Body of pancreas (tissue), 4 donors: ENCODE measurements around the gene GOLGA6A. TPM values are rescaled to one million over a fixed set of nuclear protein-coding genes. Genes with fewer than 3 reads are reported as not detected.

Source experiments
- ATAC-seq: fragments of 150-250 bp; one replicate; pipeline ENCODE4 v1.9.1; 2016
- DNase-seq, 4 donors: peaks; one replicate each; pipeline ENCODE4 v3.0.0-alpha.2; 2019
- H3K27ac ChIP-seq, 4 donors: fragments of 200-600 bp; sonication (generic); 1 replicate in 3 of 4; 2 replicates in 1 of 4; pipeline versions ENCODE4 v1.5.1 to v1.6.1; 2016 to 2019; ENCODE audit warnings: mild to moderate bottlenecking in 1 of 4, mixed read lengths in 1 of 4, moderate library complexity in 1 of 4
- H3K27me3 ChIP-seq, 2 donors: fragments of 200-600 bp; sonication (generic); one replicate each; pipeline ENCODE4 v1.6.0; 2016; ENCODE audit warnings: mild to moderate bottlenecking in 1 of 2
- H3K36me3 ChIP-seq, 2 donors: fragments of 200-600 bp; sonication (generic); replicated peaks in 1 of 2; 2 replicates each; pipeline ENCODE4 v1.5.1; 2016; ENCODE audit warnings: low read depth in 2 of 2; ENCODE audit not compliant: insufficient read depth in 1 of 2
- H3K4me1 ChIP-seq: fragments of 200-600 bp; sonication (generic); one replicate; pipeline ENCODE4 v1.6.0; 2016
- H3K4me3 ChIP-seq, 2 donors: fragments of 200-600 bp; sonication (generic); 1 replicate in 1 of 2; 2 replicates in 1 of 2; pipeline ENCODE4 v1.5.1; 2016 to 2019
- H3K9me3 ChIP-seq, 3 donors: fragments of 200-600 bp; sonication (generic); 1 replicate in 2 of 3; 2 replicates in 1 of 3; pipeline ENCODE4 v1.5.1; 2016
- POLR2A ChIP-seq, 3 donors: fragments of 450-650 bp; IDR thresholded peaks; one replicate each; pipeline ENCODE4 v1.6.1; 2016; ENCODE audit warnings: antibody characterized with exemption in 3 of 3, mild to moderate bottlenecking in 2 of 3
- whole genome bisulfite sequencing, 2 donors: methylation state at CpG; one replicate each; pipeline ENCODE4 v1.1.5; 2017; 5-methylcytosine and 5-hydroxymethylcytosine counted together
- intact Hi-C: fragments of 100-400 bp; cut with DNase I; formaldehyde crosslinking; loops from one replicate; pipeline ENCODE4 v1.15.1; 2023
- total RNA-seq, 2 donors: library from RNA; depleted of rRNA; stranded (reverse); fragments of >200 nt; gene quantifications; one replicate each; pipeline ENCODE4 v1.1.0, GENCODE V29; 2016
- TF ChIP-seq, protein P1 (sequence below), 7 experiments: fragments of 450-650 bp in 4 of 7; fragments of 200-600 bp in 3 of 7; sonication (generic) in 3 of 7; IDR thresholded peaks; one replicate each; pipeline ENCODE4 v1.5.1; 2016 to 2019; ENCODE audit warnings: antibody characterized with exemption in 7 of 7

The GOLGA6A gene
- total RNA-seq, 2 donors from 2014 or later = not detected

GRCh38 chr15:74032046-74032445 is 50.3 kb downstream of the GOLGA6A start:
- peaks cover 0 to 11% of the 10 kb centered on the region in 2 donors for H3K36me3 ChIP-seq
- intact Hi-C loops = no loop called here
- WGBS, 2 donors = 90 to 95% methylated on average over 5 to 6 of the region's 6 CpGs

DNA sequence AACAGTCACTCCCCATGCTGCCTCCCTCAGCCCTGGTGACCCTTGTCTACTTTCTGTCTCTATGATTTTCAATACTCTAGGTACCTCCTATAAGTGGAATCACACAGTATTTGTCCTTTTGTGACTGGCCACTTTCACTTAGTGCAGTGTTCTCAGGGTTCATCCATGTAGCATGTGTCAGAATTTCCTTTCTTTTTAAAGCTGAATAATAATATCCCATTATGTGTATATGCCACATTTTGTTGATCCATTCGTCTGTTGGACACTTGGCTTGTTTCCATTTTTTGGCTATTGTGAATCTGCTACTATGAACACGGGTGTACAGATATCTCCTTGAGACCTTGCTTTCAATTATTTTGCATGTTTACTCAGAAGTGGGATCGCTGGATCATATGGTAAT is 53.7 kb downstream of the GOLGA6A start:
- WGBS, 2 donors = 56 to 66% methylated on average over 3 of the region's 3 CpGs
- ATAC-seq (no peak), DNase-seq (no peak)
- no peak overlapping the region for H3K4me3 ChIP-seq
- H3K4me1 ChIP-seq = peaks cover 3% of the 10 kb centered on the region
- H3K27me3 ChIP-seq = no peaks in the 10 kb centered on the region
- H3K27ac ChIP-seq = no peak overlapping the region
- TF ChIP-seq POLR2A (IDR thresholded peaks at IDR 0.05) = no peak
- TF ChIP-seq, protein P1, sequence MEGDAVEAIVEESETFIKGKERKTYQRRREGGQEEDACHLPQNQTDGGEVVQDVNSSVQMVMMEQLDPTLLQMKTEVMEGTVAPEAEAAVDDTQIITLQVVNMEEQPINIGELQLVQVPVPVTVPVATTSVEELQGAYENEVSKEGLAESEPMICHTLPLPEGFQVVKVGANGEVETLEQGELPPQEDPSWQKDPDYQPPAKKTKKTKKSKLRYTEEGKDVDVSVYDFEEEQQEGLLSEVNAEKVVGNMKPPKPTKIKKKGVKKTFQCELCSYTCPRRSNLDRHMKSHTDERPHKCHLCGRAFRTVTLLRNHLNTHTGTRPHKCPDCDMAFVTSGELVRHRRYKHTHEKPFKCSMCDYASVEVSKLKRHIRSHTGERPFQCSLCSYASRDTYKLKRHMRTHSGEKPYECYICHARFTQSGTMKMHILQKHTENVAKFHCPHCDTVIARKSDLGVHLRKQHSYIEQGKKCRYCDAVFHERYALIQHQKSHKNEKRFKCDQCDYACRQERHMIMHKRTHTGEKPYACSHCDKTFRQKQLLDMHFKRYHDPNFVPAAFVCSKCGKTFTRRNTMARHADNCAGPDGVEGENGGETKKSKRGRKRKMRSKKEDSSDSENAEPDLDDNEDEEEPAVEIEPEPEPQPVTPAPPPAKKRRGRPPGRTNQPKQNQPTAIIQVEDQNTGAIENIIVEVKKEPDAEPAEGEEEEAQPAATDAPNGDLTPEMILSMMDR (IDR thresholded peaks at IDR 0.05) = no peak
- no peaks in the 10 kb centered on the region for H3K9me3 ChIP-seq
- intact Hi-C loops = no loop called here
- peaks cover 0 to 7% of the 10 kb centered on the region in 2 donors for H3K36me3 ChIP-seq

More at GRCh38 chr15:74032046-74032445, 50.3 kb downstream of the GOLGA6A start:
- DNase-seq = no peak
- Histone ChIP-seq H3K27me3 (no peaks in the 10 kb centered on the region), H3K27ac (no peak overlapping the region), H3K9me3 (no peaks in the 10 kb centered on the region), H3K4me1 (no peaks in the 10 kb centered on the region), H3K4me3 (no peak overlapping the region)
- ATAC-seq = no peak
- TF ChIP-seq, protein P1 (IDR thresholded peaks at IDR 0.05) = no peak
- TF ChIP-seq POLR2A (IDR thresholded peaks at IDR 0.05) = no peak

DNA sequence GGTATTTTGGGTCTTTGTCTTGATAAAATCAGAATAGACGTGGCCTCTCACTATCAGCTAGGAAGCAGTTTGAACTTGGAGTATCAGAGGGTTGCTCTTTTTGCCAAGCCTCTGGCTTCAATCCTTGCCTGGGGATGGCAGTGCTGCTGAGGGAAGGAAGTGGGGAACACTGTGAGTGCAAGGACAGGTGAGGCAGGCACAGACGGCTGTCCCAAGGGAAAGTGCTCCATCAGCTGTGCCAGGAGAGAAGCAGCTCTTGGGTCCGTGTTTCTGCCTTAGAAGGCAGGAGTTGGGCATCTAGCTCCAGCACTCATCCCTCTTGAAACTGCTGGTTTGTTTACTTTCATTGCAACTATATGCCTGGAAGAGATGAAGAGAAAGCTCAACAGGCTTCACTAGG is 54.7 kb downstream of the GOLGA6A start:
- Histone ChIP-seq H3K27ac (no peak overlapping the region), H3K4me3 (no peak overlapping the region), H3K4me1 (peaks cover 3% of the 10 kb centered on the region), H3K36me3 (peaks cover 6 to 8% of the 10 kb centered on the region in 2 donors), H3K9me3 (no peaks in the 10 kb centered on the region), H3K27me3 (no peaks in the 10 kb centered on the region)
- no peak for DNase-seq
- no peak for ATAC-seq
- intact Hi-C loops = no loop called here
- 49 to 59% methylated on average over 3 of the region's 3 CpGs for WGBS, 2 donors
- TF ChIP-seq POLR2A (IDR thresholded peaks at IDR 0.05) = no peak
- TF ChIP-seq, protein P1 (IDR thresholded peaks at IDR 0.05) = no peak

- WGBS, 2 donors = 71 to 72% methylated on average over 4 to 5 of the region's 5 CpGs
- H3K36me3 ChIP-seq = peaks cover 6 to 9% of the 10 kb centered on the region in 2 donors
- H3K27ac ChIP-seq = peak overlapping the region in 1 of 4 donors; percentile 5
- peaks cover 3% of the 10 kb centered on the region for H3K4me1 ChIP-seq
- TF ChIP-seq, protein P1 (IDR thresholded peaks at IDR 0.05) = no peak
- TF ChIP-seq POLR2A (IDR thresholded peaks at IDR 0.05) = no peak
- no peak overlapping the region for H3K4me3 ChIP-seq
- ATAC-seq (no peak), DNase-seq (no peak)
- H3K27me3 ChIP-seq = no peaks in the 10 kb centered on the region
- H3K9me3 ChIP-seq = no peaks in the 10 kb centered on the region
- intact Hi-C loops = no loop called here
Measured at GRCh38 chr15:74025436-74025835, 56.9 kb downstream of the GOLGA6A start.

GRCh38 chr15:74024687-74025086 is 57.7 kb downstream of the GOLGA6A start:
- intact Hi-C loops = no loop called here
- no peaks in the 10 kb centered on the region for H3K9me3 ChIP-seq
- peak overlapping the region in 1 of 4 donors; percentile 5 for H3K27ac ChIP-seq
- DNase-seq (no peak), ATAC-seq (no peak)
- 75 to 83% methylated on average over 2 of the region's 2 CpGs for WGBS, 2 donors
- H3K4me1 ChIP-seq = peaks cover 3% of the 10 kb centered on the region
- no peaks in the 10 kb centered on the region for H3K27me3 ChIP-seq
- no peak overlapping the region for H3K4me3 ChIP-seq
- TF ChIP-seq, protein P1 (IDR thresholded peaks at IDR 0.05) = no peak
- no peak for TF ChIP-seq POLR2A (IDR thresholded peaks at IDR 0.05)
- peaks cover 6 to 9% of the 10 kb centered on the region in 2 donors for H3K36me3 ChIP-seq
